ENCODE data around the gene SNAPC4.
A peak's percentile ranks its signal among the peaks of the same experiment; 100 is the strongest.

DNA sequence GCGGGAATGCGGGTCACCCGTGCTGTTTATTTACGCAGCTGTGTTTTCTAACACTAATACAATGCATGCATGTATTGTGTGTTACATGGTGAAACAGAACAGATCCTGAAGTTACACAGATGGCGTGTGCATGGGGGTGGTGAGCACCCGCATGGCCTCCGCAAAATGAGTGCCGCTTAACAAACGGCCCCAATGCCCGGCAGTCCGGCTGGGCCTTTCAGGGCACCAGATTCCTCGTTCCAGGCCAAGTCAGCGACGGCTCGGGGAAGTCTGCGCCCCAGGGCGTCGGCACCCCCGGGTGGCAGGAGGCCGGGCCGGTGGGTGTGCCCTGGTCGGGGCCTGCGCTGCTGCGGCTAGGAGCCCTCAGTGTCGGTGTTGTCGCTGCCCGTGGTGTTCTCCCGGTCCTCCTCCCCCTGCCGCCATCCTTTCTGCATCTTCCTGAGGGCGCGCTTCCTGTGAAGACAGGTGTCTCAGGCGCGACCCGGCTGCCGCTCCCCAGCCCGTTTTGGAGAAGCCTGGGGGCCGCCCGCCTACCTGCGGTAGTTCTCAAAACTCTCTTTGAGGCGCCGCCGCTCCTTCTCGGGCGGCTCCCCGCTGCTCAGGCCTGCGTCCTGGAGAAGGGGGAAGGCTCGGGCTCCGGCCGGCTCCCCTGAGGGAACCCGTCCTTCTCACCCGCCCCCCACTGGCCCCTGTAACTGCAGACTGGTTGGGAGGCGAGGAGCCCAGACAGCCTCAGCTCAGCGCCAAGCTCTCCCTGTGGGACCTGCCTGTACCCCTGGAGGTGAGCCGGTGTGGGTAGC, 35.8 kb downstream of the SNAPC4 start:
- TF ChIP-seq, protein P1, sequence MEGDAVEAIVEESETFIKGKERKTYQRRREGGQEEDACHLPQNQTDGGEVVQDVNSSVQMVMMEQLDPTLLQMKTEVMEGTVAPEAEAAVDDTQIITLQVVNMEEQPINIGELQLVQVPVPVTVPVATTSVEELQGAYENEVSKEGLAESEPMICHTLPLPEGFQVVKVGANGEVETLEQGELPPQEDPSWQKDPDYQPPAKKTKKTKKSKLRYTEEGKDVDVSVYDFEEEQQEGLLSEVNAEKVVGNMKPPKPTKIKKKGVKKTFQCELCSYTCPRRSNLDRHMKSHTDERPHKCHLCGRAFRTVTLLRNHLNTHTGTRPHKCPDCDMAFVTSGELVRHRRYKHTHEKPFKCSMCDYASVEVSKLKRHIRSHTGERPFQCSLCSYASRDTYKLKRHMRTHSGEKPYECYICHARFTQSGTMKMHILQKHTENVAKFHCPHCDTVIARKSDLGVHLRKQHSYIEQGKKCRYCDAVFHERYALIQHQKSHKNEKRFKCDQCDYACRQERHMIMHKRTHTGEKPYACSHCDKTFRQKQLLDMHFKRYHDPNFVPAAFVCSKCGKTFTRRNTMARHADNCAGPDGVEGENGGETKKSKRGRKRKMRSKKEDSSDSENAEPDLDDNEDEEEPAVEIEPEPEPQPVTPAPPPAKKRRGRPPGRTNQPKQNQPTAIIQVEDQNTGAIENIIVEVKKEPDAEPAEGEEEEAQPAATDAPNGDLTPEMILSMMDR (IDR thresholded peaks at IDR 0.05) = peak in 1 of 3 experiments; percentile 48
- TF ChIP-seq POLR2A (IDR thresholded peaks at IDR 0.05) (no peak), POLR2AphosphoS5 (IDR thresholded peaks at IDR 0.05; ENCODE audit: insufficient read depth in 1 of 2, low read depth in 1 of 2) (no peak)

Measured in vagina (tissue), 2 donors.